GM19463 (cell line): ENCODE results near the gene POLR2F.

Experiments
- ATAC-seq: cut with Tn5 transposase; IDR thresholded peaks from one replicate; pipeline ENCODE4 v1.9.1; 2021; ENCODE audit warnings: mild to moderate bottlenecking, moderate library complexity; ENCODE audit not compliant: unreplicated experiment

Gene POLR2F

GRCh38 chr22:37979782-37980181 lies 26.3 kb downstream of the POLR2F start:
- ATAC-seq, result no peak

- no peak for ATAC-seq
Observed at GRCh38 chr22:37981282-37982011, 27.9 kb downstream of the POLR2F start.

- ATAC-seq, result no peak
Observed at GRCh38 chr22:37982151-37982785, 28.8 kb downstream of the POLR2F start.

GRCh38 chr22:37982938-37983859 lies 29.7 kb downstream of the POLR2F start:
- ATAC-seq, result no peak

- ATAC-seq, result no peak
Observed at GRCh38 chr22:37983860-37984791, 30.6 kb downstream of the POLR2F start, which contains the start of gene SOX10. TSS of gene SOX10 (minus strand) at chr22:37984555. CDS start at chr22:37983784, 771 bp downstream.

GRCh38 chr22:37985050-37985585 lies 31.6 kb downstream of the POLR2F start:
- no peak for ATAC-seq

GRCh38 chr22:37985751-37986281 lies 32.3 kb downstream of the POLR2F start:
- no peak for ATAC-seq

GRCh38 chr22:37986371-37986770 lies 32.9 kb downstream of the POLR2F start:
- ATAC-seq, result no peak

- ATAC-seq, result no peak
Observed at GRCh38 chr22:37989146-37990045, 35.9 kb downstream of the POLR2F start.

GRCh38 chr22:37990301-37990700 lies 36.8 kb downstream of the POLR2F start:
- ATAC-seq, result no peak

- no peak for ATAC-seq
Observed at GRCh38 chr22:37990862-37991261, 37.4 kb downstream of the POLR2F start.

- no peak for ATAC-seq
Observed at GRCh38 chr22:37991731-37992442, 38.4 kb downstream of the POLR2F start.

- ATAC-seq, result no peak
Observed at GRCh38 chr22:37994049-37994448, 40.5 kb downstream of the POLR2F start.

- no peak for ATAC-seq
Observed at GRCh38 chr22:37994982-37995381, 41.5 kb downstream of the POLR2F start.

GRCh38 chr22:37995460-37995859 lies 42.0 kb downstream of the POLR2F start:
- ATAC-seq, result no peak

GRCh38 chr22:37996079-37996478 lies 42.6 kb downstream of the POLR2F start:
- no peak for ATAC-seq

GRCh38 chr22:37996515-37997246 lies 43.2 kb downstream of the POLR2F start:
- no peak for ATAC-seq
